NCI-H1048 (cell line): ENCODE data around the gene MICU1.
"Not testable (repeated sequence)": the region's sequence is repeated elsewhere in the genome, so short reads cannot be mapped to it uniquely, and the experiment has no call there.

Experiments used
- DNase-seq: peaks from one replicate; lab custom pipeline; 2025; lab: John Stamatoyannopoulos, UW

The MICU1 gene

DNA sequence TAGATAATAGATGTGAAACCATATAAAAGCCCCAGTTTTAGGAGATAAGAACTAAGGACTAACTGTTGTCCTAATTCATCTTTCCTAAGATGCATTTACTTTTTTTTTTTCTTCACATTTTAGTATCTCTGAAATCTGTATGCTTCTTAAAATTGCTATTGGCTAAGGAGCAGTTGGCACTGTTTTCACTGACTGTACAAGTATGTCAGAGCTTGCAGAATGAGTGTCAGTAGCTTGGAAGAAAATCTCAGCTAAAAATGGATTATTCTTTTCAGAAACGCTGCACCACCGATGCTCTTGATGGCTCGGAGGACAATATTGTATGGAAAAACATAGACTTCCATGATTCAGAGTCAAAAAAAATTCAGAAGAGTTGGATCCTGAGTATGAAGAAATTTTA lies 180.0 kb downstream of the MICU1 start:
- DNase-seq: no peak

GRCh38 chr10:72442969-72443368 lies 182.9 kb downstream of the MICU1 start:
- not testable (repeated sequence) for DNase-seq

GRCh38 chr10:72435570-72435969 lies 190.3 kb downstream of the MICU1 start:
- no peak for DNase-seq

DNA sequence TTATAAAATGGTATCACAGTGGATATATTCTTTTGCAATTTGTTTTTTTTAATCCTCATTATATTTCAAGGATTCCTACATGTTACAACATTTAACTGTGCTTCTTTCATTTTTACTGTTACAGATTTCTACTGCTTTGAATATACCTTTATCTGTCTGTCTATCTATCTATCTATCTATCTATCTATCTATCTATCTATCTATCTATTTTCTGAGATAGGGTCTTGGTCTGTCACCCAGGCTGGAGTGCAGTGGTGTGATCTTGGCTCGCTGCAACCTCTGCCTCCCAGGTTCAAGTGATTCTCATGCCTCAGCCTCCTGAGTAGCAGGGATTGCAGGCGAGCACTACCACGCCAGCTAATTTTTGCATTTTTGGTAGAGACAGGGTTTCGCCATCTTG lies 194.9 kb downstream of the MICU1 start:
- not testable (repeated sequence) for DNase-seq

DNA sequence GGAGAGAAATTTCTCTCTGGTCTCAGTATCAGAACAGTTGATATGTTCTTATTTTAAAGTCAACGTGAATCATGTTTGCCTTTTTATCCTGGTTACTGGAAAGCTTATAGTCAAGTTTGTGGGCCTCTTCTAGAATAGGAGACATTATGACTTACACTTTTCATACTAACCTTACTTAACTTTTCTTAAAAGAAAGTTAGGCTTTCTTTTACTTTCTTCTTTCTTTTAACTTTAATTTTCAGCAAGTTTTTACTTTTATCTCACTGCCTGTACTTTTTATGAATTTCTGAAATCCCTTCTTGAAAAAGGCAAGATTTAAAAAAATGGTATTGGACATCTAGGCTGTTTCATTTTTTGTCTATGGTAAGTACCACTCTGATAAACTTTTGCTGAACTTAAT lies 195.9 kb downstream of the MICU1 start:
- no peak for DNase-seq

DNA sequence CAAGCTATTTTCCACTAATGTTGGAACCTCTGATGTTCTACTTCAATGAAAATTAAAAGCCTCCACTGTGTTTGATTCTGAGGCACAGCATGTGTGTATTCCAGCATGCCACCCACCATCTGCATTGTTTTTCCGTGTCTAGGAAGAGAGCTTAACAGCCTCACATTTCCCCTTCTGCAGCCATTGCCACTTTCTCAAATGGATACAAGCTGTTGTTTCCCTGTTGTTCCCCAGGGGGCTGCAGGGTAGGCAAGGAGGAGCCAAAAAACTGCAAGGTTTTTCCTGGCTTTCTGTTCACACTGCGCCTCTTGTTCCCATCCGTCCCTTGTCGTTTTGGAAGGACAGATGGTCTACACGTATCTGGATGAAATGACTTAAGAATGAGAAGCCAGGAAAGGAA lies 198.9 kb downstream of the MICU1 start:
- DNase-seq: no peak

DNA sequence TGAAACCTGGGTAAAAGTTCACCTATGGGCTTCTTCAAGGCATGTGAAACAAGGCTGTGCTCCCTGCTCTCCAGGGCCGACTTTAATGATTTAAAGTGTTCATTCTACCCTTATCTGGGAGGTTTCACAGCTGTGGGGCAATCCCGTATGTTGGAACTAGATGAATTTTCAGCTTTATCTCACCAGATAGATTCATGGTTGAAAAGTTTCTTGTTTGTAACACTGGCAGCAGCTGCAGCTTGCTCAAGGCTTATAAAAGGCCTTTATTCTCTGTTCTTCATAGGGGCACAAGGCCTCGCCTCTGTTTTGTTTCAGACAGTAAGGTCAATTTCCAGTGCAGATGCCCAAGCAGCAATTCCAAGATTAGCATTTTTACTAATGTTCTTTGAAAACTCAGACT lies 200.7 kb downstream of the MICU1 start:
- no peak for DNase-seq

- DNase-seq: no peak
Measured at GRCh38 chr10:72424561-72424960, 201.3 kb downstream of the MICU1 start.

DNA sequence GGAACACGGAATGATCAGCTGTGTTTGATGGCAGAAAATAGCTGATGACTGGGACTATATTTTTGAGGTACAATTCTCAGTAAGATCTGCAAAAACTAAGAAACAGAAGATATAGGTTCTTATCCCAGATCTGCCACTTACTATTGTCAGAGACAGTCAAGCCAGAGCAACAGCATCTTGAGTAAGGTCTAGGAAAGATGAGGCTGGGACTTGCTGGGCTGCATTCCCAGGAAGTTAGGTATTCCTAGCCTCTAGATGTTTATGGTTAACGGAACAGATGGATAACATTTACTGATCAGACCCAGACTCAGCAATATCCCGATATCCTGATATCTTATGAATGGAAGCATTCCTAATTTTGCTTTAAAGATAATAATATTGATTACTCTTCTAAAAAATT lies 202.5 kb downstream of the MICU1 start:
- no peak for DNase-seq

DNA sequence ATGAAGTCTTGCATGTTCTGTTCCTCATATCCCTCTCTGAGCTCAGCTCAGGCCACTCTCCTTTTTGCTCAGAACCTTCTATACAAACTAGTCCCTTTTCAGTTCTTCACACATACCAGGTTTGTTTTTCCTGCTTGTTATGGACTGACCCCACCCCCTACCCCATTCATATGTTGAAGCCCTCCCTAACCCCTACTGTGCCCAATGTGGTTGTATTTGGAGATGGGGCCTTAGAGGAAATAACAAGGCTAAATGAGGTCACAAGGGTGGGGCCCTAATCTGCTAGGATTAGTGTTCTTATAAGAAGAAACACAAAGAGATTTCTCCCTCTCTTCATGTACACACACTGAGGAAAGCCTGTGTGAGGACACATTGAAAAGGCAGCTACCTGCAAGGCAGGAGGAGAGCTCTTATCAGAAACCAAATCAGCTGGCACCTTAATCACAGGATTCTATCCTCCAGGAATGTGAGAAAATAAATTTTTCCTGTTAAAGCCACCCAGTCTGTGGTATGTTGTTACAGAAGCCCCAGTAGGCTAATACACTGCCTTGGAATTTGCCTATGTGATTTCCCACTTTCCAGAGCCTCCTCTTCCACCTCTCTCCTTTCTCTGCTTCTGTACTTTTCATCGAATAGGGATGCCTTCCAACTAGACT lies 203.9 kb downstream of the MICU1 start:
- no peak for DNase-seq

- no peak for DNase-seq
Measured at GRCh38 chr10:72419241-72419640, 206.6 kb downstream of the MICU1 start.

DNA sequence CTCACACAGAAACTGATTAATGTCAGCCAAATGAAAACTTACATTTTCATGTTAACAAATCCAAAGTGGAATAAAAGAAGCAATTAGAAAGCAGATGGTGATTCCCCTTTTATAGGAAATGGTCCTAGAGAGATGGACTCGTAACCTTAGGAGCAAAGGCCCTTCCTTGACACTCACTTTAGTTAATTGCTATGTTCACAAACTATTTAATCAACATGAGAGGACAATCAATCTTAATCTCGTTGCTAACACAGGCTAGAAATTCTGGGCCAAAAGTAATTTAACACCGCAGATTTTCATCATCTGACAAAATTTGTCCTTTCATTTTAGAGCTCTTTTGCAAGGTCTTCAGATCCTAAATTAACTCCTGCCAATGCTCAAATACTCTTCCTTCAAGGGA lies 207.2 kb downstream of the MICU1 start:
- DNase-seq: no peak

- DNase-seq: no peak
Measured at GRCh38 chr10:72417971-72418370, 207.9 kb downstream of the MICU1 start.

GRCh38 chr10:72416661-72417060 lies 209.2 kb downstream of the MICU1 start:
- DNase-seq: no peak

DNA sequence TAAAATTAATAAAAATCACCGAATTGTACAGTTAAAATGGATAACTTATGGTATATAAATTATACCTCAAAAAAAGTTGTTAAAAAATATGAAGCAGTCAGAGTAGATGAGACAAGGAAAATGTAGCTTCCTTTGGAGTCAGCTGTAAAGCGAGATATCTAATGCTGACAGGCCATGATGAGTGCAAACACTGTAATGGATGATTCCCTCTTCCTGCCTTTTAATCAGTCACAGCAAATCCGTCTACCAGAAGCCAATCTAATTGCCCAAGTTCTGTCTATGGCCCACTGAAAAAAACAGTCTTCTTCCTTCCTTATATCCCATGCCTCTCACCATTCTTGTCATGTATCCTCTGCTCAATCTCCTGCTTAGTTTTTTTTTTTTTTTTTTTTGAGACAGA lies 211.2 kb downstream of the MICU1 start:
- no peak for DNase-seq

- DNase-seq: no peak
Measured at GRCh38 chr10:72409167-72409566, 216.7 kb downstream of the MICU1 start.

GRCh38 chr10:72407927-72408600 lies 217.8 kb downstream of the MICU1 start:
- DNase-seq: no peak

GRCh38 chr10:72407471-72407870 lies 218.4 kb downstream of the MICU1 start:
- DNase-seq: no peak

DNA sequence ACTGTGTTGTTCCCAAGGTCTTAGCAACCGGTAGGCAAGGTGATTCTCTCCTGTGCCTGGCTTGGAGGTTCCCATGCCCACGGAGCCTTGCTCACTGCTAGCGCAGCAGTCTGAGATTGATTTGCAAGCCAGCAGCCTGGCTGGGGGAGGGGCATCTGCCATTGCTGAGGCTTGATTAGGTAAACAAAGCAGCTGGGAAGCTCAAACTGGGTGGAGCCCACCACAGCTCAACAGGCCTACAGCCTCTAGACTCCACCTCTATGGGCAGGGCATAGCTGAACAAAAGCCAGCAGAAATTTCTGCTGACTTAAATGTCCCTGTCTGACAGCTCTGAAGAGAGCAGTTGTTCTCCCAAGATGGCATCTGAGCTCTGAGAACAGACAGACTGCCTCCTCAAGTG lies 230.3 kb downstream of the MICU1 start:
- DNase-seq: not testable (repeated sequence)

- DNase-seq: no peak
Measured at GRCh38 chr10:72392571-72392970, 233.3 kb downstream of the MICU1 start.

DNA sequence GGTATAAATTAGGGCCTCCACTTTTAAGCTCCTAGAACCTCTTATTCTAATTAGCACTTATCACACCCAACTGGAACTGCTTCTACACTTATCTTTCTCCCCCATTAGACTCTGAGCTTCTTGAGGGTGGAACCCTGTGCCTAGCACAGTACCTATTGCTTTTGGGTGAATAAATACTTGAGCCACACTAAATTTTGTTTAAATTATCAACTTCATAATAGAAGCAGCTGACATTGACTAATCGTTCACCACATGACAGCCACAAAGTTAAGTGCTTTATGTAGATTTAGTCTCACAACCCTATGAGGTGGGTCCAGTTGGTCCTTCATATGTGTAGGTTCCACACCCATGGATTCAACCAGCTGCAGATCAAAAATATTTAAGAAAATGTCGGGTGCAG lies 235.1 kb downstream of the MICU1 start:
- no peak for DNase-seq

GRCh38 chr10:72389716-72390115 lies 236.2 kb downstream of the MICU1 start:
- DNase-seq: no peak

GRCh38 chr10:72389014-72389413 lies 236.9 kb downstream of the MICU1 start:
- no peak for DNase-seq

DNA sequence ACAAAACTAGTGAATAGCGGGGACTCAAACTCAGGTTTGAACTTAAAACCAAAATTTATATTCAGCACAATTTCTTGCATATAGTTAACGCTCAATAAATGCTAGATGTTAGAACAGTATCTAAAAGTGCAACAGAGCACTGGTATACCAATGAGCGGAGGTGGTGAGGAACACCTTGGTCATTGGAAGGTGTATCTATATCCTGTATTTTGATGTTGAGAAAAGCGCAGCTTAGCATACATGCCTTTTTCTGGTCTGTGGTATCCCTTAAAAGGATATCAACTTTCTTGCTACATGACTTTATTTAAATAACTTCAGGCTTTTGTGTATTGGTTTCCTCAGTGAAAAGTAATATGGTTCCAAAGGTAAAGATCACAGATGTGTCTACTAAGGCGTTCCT lies 237.8 kb downstream of the MICU1 start:
- DNase-seq: no peak
